ENCODE data around the gene FABP3. TPM values are rescaled to one million over a fixed set of nuclear protein-coding genes. Genes with fewer than 3 reads are reported as not detected.

FABP3 gene
- total and polyA plus RNA-seq, 2 experiments from 2014 or later, result 19.3 to 50.2 TPM

GRCh38 chr1:31393463-31393862 is 20.6 kb upstream of the FABP3 start:
- H3K36me3 ChIP-seq (ENCODE audit: insufficient read depth), result no peaks in the 10 kb centered on the region
- TF ChIP-seq, protein P1, sequence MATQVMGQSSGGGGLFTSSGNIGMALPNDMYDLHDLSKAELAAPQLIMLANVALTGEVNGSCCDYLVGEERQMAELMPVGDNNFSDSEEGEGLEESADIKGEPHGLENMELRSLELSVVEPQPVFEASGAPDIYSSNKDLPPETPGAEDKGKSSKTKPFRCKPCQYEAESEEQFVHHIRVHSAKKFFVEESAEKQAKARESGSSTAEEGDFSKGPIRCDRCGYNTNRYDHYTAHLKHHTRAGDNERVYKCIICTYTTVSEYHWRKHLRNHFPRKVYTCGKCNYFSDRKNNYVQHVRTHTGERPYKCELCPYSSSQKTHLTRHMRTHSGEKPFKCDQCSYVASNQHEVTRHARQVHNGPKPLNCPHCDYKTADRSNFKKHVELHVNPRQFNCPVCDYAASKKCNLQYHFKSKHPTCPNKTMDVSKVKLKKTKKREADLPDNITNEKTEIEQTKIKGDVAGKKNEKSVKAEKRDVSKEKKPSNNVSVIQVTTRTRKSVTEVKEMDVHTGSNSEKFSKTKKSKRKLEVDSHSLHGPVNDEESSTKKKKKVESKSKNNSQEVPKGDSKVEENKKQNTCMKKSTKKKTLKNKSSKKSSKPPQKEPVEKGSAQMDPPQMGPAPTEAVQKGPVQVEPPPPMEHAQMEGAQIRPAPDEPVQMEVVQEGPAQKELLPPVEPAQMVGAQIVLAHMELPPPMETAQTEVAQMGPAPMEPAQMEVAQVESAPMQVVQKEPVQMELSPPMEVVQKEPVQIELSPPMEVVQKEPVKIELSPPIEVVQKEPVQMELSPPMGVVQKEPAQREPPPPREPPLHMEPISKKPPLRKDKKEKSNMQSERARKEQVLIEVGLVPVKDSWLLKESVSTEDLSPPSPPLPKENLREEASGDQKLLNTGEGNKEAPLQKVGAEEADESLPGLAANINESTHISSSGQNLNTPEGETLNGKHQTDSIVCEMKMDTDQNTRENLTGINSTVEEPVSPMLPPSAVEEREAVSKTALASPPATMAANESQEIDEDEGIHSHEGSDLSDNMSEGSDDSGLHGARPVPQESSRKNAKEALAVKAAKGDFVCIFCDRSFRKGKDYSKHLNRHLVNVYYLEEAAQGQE (IDR thresholded peaks at IDR 0.05; ENCODE audit: unreplicated experiment), result no peak
- TF ChIP-seq ZNF331 (CRISPR knock-in tag; IDR thresholded peaks at IDR 0.05; ENCODE audit: low read depth), result no peak
- no peak for TF ChIP-seq ZNF462 (CRISPR knock-in tag; IDR thresholded peaks at IDR 0.05)
- no peak for TF ChIP-seq EZH2phosphoT487 (IDR thresholded peaks at IDR 0.05; ENCODE audit: unreplicated experiment)
- TF ChIP-seq POLR2AphosphoS5 (IDR thresholded peaks at IDR 0.05; ENCODE audit: low read depth), result no peak
- TF ChIP-seq NANOG (IDR thresholded peaks at IDR 0.05; ENCODE audit: borderline replicate concordance), result no peak
- TF ChIP-seq CREB1 (CRISPR knock-in tag; IDR thresholded peaks at IDR 0.05; ENCODE audit: low read depth), result no peak
- TF ChIP-seq EZH2 (IDR thresholded peaks at IDR 0.05; ENCODE audit: low read depth, unreplicated experiment), result no peak
- TF ChIP-seq STAT1 (IDR thresholded peaks at IDR 0.05; ENCODE audit: unreplicated experiment), result no peak
- no peak for TF ChIP-seq ZNF114 (CRISPR knock-in tag; IDR thresholded peaks at IDR 0.05)
- no peak for TF ChIP-seq JUNB (IDR thresholded peaks at IDR 0.05; ENCODE audit: unreplicated experiment)
- TF ChIP-seq, protein P2, sequence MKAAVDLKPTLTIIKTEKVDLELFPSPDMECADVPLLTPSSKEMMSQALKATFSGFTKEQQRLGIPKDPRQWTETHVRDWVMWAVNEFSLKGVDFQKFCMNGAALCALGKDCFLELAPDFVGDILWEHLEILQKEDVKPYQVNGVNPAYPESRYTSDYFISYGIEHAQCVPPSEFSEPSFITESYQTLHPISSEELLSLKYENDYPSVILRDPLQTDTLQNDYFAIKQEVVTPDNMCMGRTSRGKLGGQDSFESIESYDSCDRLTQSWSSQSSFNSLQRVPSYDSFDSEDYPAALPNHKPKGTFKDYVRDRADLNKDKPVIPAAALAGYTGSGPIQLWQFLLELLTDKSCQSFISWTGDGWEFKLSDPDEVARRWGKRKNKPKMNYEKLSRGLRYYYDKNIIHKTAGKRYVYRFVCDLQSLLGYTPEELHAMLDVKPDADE (IDR thresholded peaks at IDR 0.05), result no peak
- TF ChIP-seq, protein P3, sequence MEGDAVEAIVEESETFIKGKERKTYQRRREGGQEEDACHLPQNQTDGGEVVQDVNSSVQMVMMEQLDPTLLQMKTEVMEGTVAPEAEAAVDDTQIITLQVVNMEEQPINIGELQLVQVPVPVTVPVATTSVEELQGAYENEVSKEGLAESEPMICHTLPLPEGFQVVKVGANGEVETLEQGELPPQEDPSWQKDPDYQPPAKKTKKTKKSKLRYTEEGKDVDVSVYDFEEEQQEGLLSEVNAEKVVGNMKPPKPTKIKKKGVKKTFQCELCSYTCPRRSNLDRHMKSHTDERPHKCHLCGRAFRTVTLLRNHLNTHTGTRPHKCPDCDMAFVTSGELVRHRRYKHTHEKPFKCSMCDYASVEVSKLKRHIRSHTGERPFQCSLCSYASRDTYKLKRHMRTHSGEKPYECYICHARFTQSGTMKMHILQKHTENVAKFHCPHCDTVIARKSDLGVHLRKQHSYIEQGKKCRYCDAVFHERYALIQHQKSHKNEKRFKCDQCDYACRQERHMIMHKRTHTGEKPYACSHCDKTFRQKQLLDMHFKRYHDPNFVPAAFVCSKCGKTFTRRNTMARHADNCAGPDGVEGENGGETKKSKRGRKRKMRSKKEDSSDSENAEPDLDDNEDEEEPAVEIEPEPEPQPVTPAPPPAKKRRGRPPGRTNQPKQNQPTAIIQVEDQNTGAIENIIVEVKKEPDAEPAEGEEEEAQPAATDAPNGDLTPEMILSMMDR (conservative IDR thresholded peaks at IDR 0.05; ENCODE audit: low read depth in 2 of 2), result no peak
- H3K9me2 ChIP-seq (ENCODE audit: insufficient read depth), result no peaks in the 10 kb centered on the region
- H3K27ac Mint-ChIP-seq, result no peak overlapping the region
- ATAC-seq (no peak), DNase-seq (ENCODE audit: low spot score) (no peak)
- peaks cover 14% of the 10 kb centered on the region for H3K27me3 Mint-ChIP-seq (ENCODE audit: insufficient read depth, low read depth, poor library complexity)
- no peaks in the 10 kb centered on the region for H3K36me3 Mint-ChIP-seq (ENCODE audit: low read depth)
- no peak overlapping the region for H2AFZ ChIP-seq
- no peaks in the 10 kb centered on the region for H3K79me2 ChIP-seq (replicated peaks; ENCODE audit: insufficient read depth)
- no peak overlapping the region for H3K4me2 ChIP-seq
- peaks cover 10% of the 10 kb centered on the region for H3K4me1 Mint-ChIP-seq
- H3K27ac ChIP-seq (ENCODE audit: low read depth), result no peak overlapping the region
- H3K9me3 Mint-ChIP-seq, result no peaks in the 10 kb centered on the region
- no peaks in the 10 kb centered on the region for H3F3A ChIP-seq (replicated peaks; ENCODE audit: low read depth)
- H3K27me3 ChIP-seq (ENCODE audit: insufficient read depth), result peaks cover 3% of the 10 kb centered on the region; the same call in 1 of the 2 replicates
- H3K4me1 ChIP-seq (ENCODE audit: insufficient read depth), result peaks cover 7% of the 10 kb centered on the region
- H3K4me3 Mint-ChIP-seq, result no peak overlapping the region
- H4K20me1 ChIP-seq (replicated peaks; ENCODE audit: insufficient read depth), result no peaks in the 10 kb centered on the region; the same call in 1 of the 2 replicates
- H3K4me3 ChIP-seq, result no peak overlapping the region
